Endothelial cell (in vitro differentiated cells): ENCODE data around the gene ATXN1. TPM values are rescaled to one million over a fixed set of nuclear protein-coding genes. Genes with fewer than 3 reads are reported as not detected.
"Not testable (repeated sequence)": the region's sequence is repeated elsewhere in the genome, so short reads cannot be mapped to it uniquely, and the experiment has no call there.

Source experiments
- DNase-seq: peaks from one replicate; pipeline ENCODE4 v3.0.0; 2021; ENCODE audit warnings: low spot score
- H3K27ac Mint-ChIP-seq: one replicate; pipeline ENCODE4 v1.8.0; 2021; ENCODE audit warnings: mixed read lengths, inconsistent platforms; ENCODE audit not compliant: unreplicated experiment
- H3K27me3 Mint-ChIP-seq: one replicate; pipeline ENCODE4 v1.8.0; 2021; ENCODE audit warnings: mild to moderate bottlenecking, moderate library complexity, mixed read lengths, inconsistent platforms; ENCODE audit not compliant: unreplicated experiment
- H3K36me3 Mint-ChIP-seq: one replicate; pipeline ENCODE4 v1.8.0; 2021; ENCODE audit warnings: mild to moderate bottlenecking, low read depth, mixed read lengths, inconsistent platforms; ENCODE audit not compliant: unreplicated experiment
- H3K4me1 Mint-ChIP-seq: one replicate; pipeline ENCODE4 v1.8.0; 2021; ENCODE audit warnings: mild to moderate bottlenecking, mixed read lengths, inconsistent platforms; ENCODE audit not compliant: unreplicated experiment
- H3K4me3 Mint-ChIP-seq: one replicate; pipeline ENCODE4 v1.8.0; 2021; ENCODE audit warnings: mild to moderate bottlenecking, mixed read lengths, inconsistent platforms; ENCODE audit not compliant: unreplicated experiment
- H3K9me3 Mint-ChIP-seq: one replicate; pipeline ENCODE4 v1.8.0; 2021; ENCODE audit warnings: mixed read lengths, inconsistent platforms; ENCODE audit not compliant: unreplicated experiment
- CTCF ChIP-seq: fragments of 200-600 bp; sonication (generic); IDR thresholded peaks from one replicate; pipeline ENCODE4 v1.5.0; 2021; ENCODE audit warnings: antibody characterized with exemption; ENCODE audit not compliant: unreplicated experiment
- total RNA-seq: library from RNA; stranded (reverse); fragmentation: NEBNext Ultra II Directional; extraction: Animal tissue kit (Norgen Biotek cat#: 25700); gene quantifications from one replicate; pipeline ENCODE4 v1.2.1, GENCODE V29; 2021; ENCODE audit not compliant: unreplicated experiment

Gene ATXN1
- total RNA-seq, 1 donor from 2014 or later, result 18.7 TPM

- DNase-seq, result no peak
- H3K4me1 Mint-ChIP-seq, result peaks cover 5% of the 10 kb centered on the region
- H3K36me3 Mint-ChIP-seq, result no peaks in the 10 kb centered on the region
- TF ChIP-seq CTCF, result no peak
- peaks cover 2% of the 10 kb centered on the region for H3K27me3 Mint-ChIP-seq
- no peak overlapping the region for H3K4me3 Mint-ChIP-seq
- H3K27ac Mint-ChIP-seq, result no peak overlapping the region
- H3K9me3 Mint-ChIP-seq, result no peaks in the 10 kb centered on the region
These were observed 129.2 kb downstream of the ATXN1 start for GRCh38 chr6:16632101-16632500.

- Mint-ChIP-seq H3K27ac (no peak overlapping the region), H3K27me3 (peaks cover 2% of the 10 kb centered on the region), H3K4me3 (no peak overlapping the region), H3K4me1 (no peaks in the 10 kb centered on the region), H3K9me3 (no peaks in the 10 kb centered on the region), H3K36me3 (no peaks in the 10 kb centered on the region)
- DNase-seq, result no peak
- no peak for TF ChIP-seq CTCF
These were observed 131.1 kb downstream of the ATXN1 start for GRCh38 chr6:16630026-16630643.

- not testable (repeated sequence) for H3K4me1 Mint-ChIP-seq, H3K27ac Mint-ChIP-seq, H3K27me3 Mint-ChIP-seq, H3K4me3 Mint-ChIP-seq, H3K9me3 Mint-ChIP-seq, DNase-seq, H3K36me3 Mint-ChIP-seq
These were observed 132.7 kb downstream of the ATXN1 start for GRCh38 chr6:16628580-16628979.

GRCh38 chr6:16626650-16627049 is 134.6 kb downstream of the ATXN1 start:
- Mint-ChIP-seq H3K27me3 (peaks cover 2% of the 10 kb centered on the region), H3K9me3 (no peaks in the 10 kb centered on the region), H3K27ac (no peak overlapping the region), H3K4me3 (no peak overlapping the region), H3K36me3 (no peaks in the 10 kb centered on the region), H3K4me1 (no peaks in the 10 kb centered on the region)
- no peak for TF ChIP-seq CTCF
- DNase-seq, result no peak

GRCh38 chr6:16625291-16626265 is 135.7 kb downstream of the ATXN1 start:
- Mint-ChIP-seq H3K4me3 (no peak overlapping the region), H3K4me1 (no peaks in the 10 kb centered on the region), H3K36me3 (no peaks in the 10 kb centered on the region), H3K27me3 (no peaks in the 10 kb centered on the region), H3K27ac (no peak overlapping the region), H3K9me3 (no peaks in the 10 kb centered on the region)
- no peak for TF ChIP-seq CTCF
- DNase-seq, result no peak
